KMS-11 (cell line): ENCODE results near the gene OCA2.

Experiments used
- H2AFZ ChIP-seq: fragments of 200-600 bp; sonication (generic); 2 replicates; pipeline ENCODE4 v1.6.1; 2016; ENCODE audit warnings: antibody characterized with exemption, mixed run types, low read depth
- H3K27ac ChIP-seq: fragments of 200-600 bp; sonication (generic); 2 replicates; pipeline ENCODE4 v1.6.1; 2016; ENCODE audit warnings: mild to moderate bottlenecking, mixed run types
- H3K27me3 ChIP-seq: fragments of 200-600 bp; sonication (generic); 2 replicates; pipeline ENCODE4 v1.6.1; 2017; ENCODE audit warnings: mild to moderate bottlenecking, low read depth, mixed run types, moderate library complexity; ENCODE audit not compliant: insufficient read depth
- H3K36me3 ChIP-seq: fragments of 200-600 bp; sonication (generic); 2 replicates; pipeline ENCODE4 v1.6.1; 2017; ENCODE audit warnings: mild to moderate bottlenecking, mixed run types; ENCODE audit not compliant: insufficient read depth
- H3K4me1 ChIP-seq: fragments of 200-600 bp; sonication (generic); 2 replicates; pipeline ENCODE4 v1.6.1; 2016; ENCODE audit warnings: mild to moderate bottlenecking, low read depth, mixed run types; ENCODE audit not compliant: poor library complexity, severe bottlenecking
- H3K4me2 ChIP-seq: fragments of 200-600 bp; sonication (generic); 2 replicates; pipeline ENCODE4 v1.7.0; 2016; ENCODE audit warnings: mild to moderate bottlenecking, mixed run types
- H3K4me3 ChIP-seq: fragments of 200-600 bp; sonication (generic); IDR thresholded peaks from 2 replicates; pipeline ENCODE4 v1.6.1; 2017; ENCODE audit warnings: low read depth, low read length, mixed read lengths; ENCODE audit not compliant: insufficient read depth
- H3K79me2 ChIP-seq: fragments of 200-600 bp; sonication (generic); 2 replicates; pipeline ENCODE4 v1.6.1; 2016; ENCODE audit warnings: low read depth, mixed run types; ENCODE audit not compliant: insufficient read depth
- H3K9ac ChIP-seq: fragments of 200-600 bp; sonication (generic); 2 replicates; pipeline ENCODE4 v1.6.1; 2016; ENCODE audit warnings: mild to moderate bottlenecking, mixed run types
- H4K20me1 ChIP-seq: fragments of 200-600 bp; sonication (generic); 2 replicates; pipeline ENCODE4 v1.6.1; 2016; ENCODE audit warnings: mild to moderate bottlenecking, mixed run types; ENCODE audit not compliant: insufficient read depth
- TF ChIP-seq, protein P1 (sequence below): fragments of 200-600 bp; sonication (generic); conservative IDR thresholded peaks from 2 replicates; pipeline ENCODE4 v1.6.1; 2017; ENCODE audit warnings: low read depth, mild to moderate bottlenecking, antibody characterized with exemption, low read length, moderate library complexity, mixed read lengths

OCA2 gene

DNA sequence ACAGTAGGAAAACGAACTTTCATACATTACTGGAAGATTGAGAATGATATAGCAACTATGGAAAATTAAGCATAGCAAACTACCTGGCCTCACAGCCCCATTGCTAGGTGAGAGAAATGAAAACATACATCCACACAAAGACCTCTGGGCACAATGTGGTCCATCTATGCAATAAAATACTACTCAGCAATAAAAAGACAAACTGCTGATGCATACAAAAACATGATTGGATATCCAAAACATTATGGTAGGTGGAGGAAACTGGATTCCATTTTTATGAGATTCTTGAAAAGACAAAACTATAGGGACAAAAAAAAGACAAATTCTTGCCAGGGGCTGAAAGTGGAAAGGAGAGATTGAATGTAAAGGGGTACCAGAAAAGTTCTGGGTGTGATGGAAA lies 308.8 kb downstream of the OCA2 start:
- Histone ChIP-seq H3K27ac (no peak overlapping the region), H3K79me2 (no peaks in the 10 kb centered on the region), H3K4me2 (no peak overlapping the region), H3K27me3 (no peaks in the 10 kb centered on the region), H3K4me3 (no peak overlapping the region), H3K4me1 (no peaks in the 10 kb centered on the region), H2AFZ (no peak overlapping the region), H3K9ac (no peak overlapping the region), H3K36me3 (no peaks in the 10 kb centered on the region), H4K20me1 (no peaks in the 10 kb centered on the region)
- TF ChIP-seq, protein P1, sequence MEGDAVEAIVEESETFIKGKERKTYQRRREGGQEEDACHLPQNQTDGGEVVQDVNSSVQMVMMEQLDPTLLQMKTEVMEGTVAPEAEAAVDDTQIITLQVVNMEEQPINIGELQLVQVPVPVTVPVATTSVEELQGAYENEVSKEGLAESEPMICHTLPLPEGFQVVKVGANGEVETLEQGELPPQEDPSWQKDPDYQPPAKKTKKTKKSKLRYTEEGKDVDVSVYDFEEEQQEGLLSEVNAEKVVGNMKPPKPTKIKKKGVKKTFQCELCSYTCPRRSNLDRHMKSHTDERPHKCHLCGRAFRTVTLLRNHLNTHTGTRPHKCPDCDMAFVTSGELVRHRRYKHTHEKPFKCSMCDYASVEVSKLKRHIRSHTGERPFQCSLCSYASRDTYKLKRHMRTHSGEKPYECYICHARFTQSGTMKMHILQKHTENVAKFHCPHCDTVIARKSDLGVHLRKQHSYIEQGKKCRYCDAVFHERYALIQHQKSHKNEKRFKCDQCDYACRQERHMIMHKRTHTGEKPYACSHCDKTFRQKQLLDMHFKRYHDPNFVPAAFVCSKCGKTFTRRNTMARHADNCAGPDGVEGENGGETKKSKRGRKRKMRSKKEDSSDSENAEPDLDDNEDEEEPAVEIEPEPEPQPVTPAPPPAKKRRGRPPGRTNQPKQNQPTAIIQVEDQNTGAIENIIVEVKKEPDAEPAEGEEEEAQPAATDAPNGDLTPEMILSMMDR: no peak

DNA sequence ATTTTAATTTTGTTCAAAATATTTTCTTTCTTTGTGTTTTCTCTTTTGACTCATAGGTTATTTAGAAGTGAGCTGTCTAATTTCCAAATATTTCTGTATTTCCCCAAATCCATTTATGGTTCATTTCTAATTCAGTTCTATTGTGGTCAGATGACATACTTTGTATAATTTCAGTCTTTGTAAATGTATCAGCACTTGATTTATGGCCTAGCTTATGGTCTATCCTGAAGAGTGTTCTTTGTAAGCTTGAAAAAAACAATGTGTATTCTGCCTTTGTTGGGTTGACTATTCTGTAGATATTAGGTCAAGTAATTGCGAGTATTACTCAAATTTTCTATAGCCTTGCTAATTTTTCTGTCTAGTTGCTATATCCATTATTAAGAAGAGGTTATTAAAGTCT lies 311.2 kb downstream of the OCA2 start:
- H3K9ac ChIP-seq: no peak overlapping the region
- H3K27ac ChIP-seq: no peak overlapping the region
- no peak overlapping the region for H2AFZ ChIP-seq
- no peaks in the 10 kb centered on the region for H3K79me2 ChIP-seq
- TF ChIP-seq, protein P1: no peak
- H4K20me1 ChIP-seq: no peaks in the 10 kb centered on the region
- H3K4me2 ChIP-seq: no peak overlapping the region
- H3K4me3 ChIP-seq: no peak overlapping the region
- no peaks in the 10 kb centered on the region for H3K27me3 ChIP-seq
- no peaks in the 10 kb centered on the region for H3K4me1 ChIP-seq
- no peaks in the 10 kb centered on the region for H3K36me3 ChIP-seq

DNA sequence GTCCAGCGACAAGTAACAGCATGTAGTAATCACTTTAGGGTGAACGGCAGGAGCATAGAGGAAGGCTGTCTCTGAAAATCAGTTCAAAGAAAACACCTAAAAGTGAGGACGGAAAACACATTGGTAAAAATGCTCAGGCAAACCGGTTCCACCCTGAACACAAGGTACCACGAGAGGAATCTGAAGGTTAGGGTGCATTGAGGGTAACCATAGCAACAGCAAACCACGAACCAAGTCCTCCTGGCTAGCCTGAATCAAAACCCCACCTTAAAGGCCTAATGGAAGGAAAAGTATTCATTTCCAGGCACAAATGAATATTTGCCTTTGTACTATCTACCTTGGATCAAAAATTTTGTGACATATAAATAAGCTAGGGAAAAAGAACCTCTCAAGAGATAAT lies 315.0 kb downstream of the OCA2 start:
- H2AFZ ChIP-seq: no peak overlapping the region
- no peaks in the 10 kb centered on the region for H3K36me3 ChIP-seq
- H3K4me2 ChIP-seq: no peak overlapping the region
- no peaks in the 10 kb centered on the region for H3K4me1 ChIP-seq
- no peak overlapping the region for H3K9ac ChIP-seq
- no peak overlapping the region for H3K27ac ChIP-seq
- no peaks in the 10 kb centered on the region for H3K79me2 ChIP-seq
- TF ChIP-seq, protein P1: no peak
- no peaks in the 10 kb centered on the region for H3K27me3 ChIP-seq
- no peaks in the 10 kb centered on the region for H4K20me1 ChIP-seq
- no peak overlapping the region for H3K4me3 ChIP-seq

DNA sequence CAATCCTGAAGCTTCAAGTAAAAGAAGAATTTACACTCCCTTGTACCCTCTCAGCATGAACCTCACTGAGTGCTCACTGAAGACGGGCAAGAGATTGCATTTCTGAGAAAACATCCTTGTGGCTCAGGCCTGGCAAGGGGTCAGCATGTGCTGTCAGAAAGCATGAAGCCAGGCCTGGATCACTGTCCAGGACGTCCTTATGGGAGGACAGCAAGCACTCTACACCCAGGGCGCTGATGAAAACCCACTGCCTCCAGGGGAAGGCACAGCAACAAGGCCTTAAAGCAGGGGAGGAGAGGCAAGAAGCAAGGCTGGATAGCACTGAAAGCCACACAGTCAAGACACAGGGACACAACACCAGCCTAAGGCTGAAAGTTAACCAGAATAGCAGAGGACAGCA lies 315.4 kb downstream of the OCA2 start:
- no peaks in the 10 kb centered on the region for H3K79me2 ChIP-seq
- no peaks in the 10 kb centered on the region for H4K20me1 ChIP-seq
- no peaks in the 10 kb centered on the region for H3K4me1 ChIP-seq
- no peak overlapping the region for H3K4me3 ChIP-seq
- no peaks in the 10 kb centered on the region for H3K27me3 ChIP-seq
- H3K36me3 ChIP-seq: no peaks in the 10 kb centered on the region
- no peak overlapping the region for H2AFZ ChIP-seq
- no peak overlapping the region for H3K9ac ChIP-seq
- TF ChIP-seq, protein P1: no peak
- H3K4me2 ChIP-seq: no peak overlapping the region
- no peak overlapping the region for H3K27ac ChIP-seq

DNA sequence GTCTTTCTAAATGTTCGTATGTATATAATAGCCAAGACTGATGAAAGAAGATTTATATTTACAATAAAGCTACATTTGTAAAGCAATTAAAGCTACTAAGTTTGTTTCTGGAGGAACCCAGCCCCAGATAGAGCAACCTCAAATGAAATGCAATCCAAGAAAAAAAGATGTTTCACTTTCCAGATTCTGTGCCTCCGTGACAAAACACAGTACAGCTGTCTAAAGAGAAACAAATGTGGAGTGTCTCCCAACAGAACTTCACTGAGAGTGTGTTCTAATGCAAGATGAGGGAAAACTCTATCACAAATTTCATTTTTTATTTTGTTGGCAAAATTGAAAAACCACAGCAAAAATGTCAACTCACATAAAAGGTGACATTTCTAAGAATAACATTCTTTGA lies 317.0 kb downstream of the OCA2 start:
- H3K4me2 ChIP-seq: no peak overlapping the region
- H3K27ac ChIP-seq: no peak overlapping the region
- no peaks in the 10 kb centered on the region for H3K27me3 ChIP-seq
- TF ChIP-seq, protein P1: no peak
- H3K9ac ChIP-seq: no peak overlapping the region
- H3K4me3 ChIP-seq: no peak overlapping the region
- H2AFZ ChIP-seq: no peak overlapping the region
- H3K36me3 ChIP-seq: no peaks in the 10 kb centered on the region
- H3K79me2 ChIP-seq: no peaks in the 10 kb centered on the region
- H4K20me1 ChIP-seq: no peaks in the 10 kb centered on the region
- no peaks in the 10 kb centered on the region for H3K4me1 ChIP-seq
